Keratinocyte (primary cell): ENCODE measurements around the gene MAG. TPM values are rescaled to one million over a fixed set of nuclear protein-coding genes. Genes with fewer than 3 reads are reported as not detected.

ENCODE experiments used
- DNase-seq: peaks from one replicate; pipeline ENCODE4 v3.0.0-alpha.2; 2011; ENCODE audit warnings: low read depth, missing footprints, low spot score
- FAIRE-seq: peaks from 2 replicates; lab custom pipeline; 2011; peaks lifted over from hg19 to GRCh38; lab: Jason Lieb, UNC
- H2AFZ ChIP-seq: 2 replicates; pipeline ENCODE4 v1.6.0; 2012; ENCODE audit warnings: low read length, control low read depth, inconsistent platforms; ENCODE audit not compliant: control insufficient read depth
- H3K27ac ChIP-seq: 2 replicates; pipeline ENCODE4 v1.5.1; 2011; ENCODE audit warnings: low read length; ENCODE audit not compliant: control insufficient read depth, insufficient read depth
- H3K27me3 ChIP-seq: 3 replicates; pipeline ENCODE4 v1.6.0; 2011; ENCODE audit warnings: low read length; ENCODE audit not compliant: control insufficient read depth, insufficient read depth; ENCODE audit errors: extremely low read depth
- H3K36me3 ChIP-seq, 2 experiments: 2 replicates in 1 of 2; 3 replicates in 1 of 2; pipeline ENCODE4 v1.5.1; 2011; ENCODE audit warnings: low read length in 2 of 2, mild to moderate bottlenecking in 1 of 2; ENCODE audit not compliant: control insufficient read depth in 2 of 2, insufficient read depth in 2 of 2; ENCODE audit errors: extremely low read depth in 1 of 2
- H3K4me1 ChIP-seq: 3 replicates; pipeline ENCODE4 v1.5.1; 2011; ENCODE audit warnings: low read length; ENCODE audit not compliant: control insufficient read depth, insufficient read depth; ENCODE audit errors: extremely low read depth
- H3K4me2 ChIP-seq: 3 replicates; pipeline ENCODE4 v1.6.0; 2011; ENCODE audit warnings: low read depth, low read length; ENCODE audit not compliant: control insufficient read depth, insufficient read depth; ENCODE audit errors: extremely low read depth
- H3K4me3 ChIP-seq, 3 experiments: fragments of 200-600 bp in 1 of 3; sonication (generic) in 1 of 3; 2 replicates in 2 of 3; 3 replicates in 1 of 3; pipeline ENCODE4 v1.5.1; 2011 to 2016; ENCODE audit warnings: low read length in 3 of 3, mild to moderate bottlenecking in 3 of 3, control low read depth in 2 of 3, inconsistent platforms in 1 of 3, low read depth in 1 of 3, mixed read lengths in 1 of 3, mixed run types in 1 of 3, moderate library complexity in 1 of 3; ENCODE audit not compliant: control insufficient read depth in 2 of 3, insufficient read depth in 2 of 3; ENCODE audit errors: extremely low read depth in 1 of 3
- H3K79me2 ChIP-seq: 2 replicates; pipeline ENCODE4 v1.6.0; 2012; ENCODE audit warnings: low read length; ENCODE audit not compliant: control insufficient read depth, insufficient read depth
- H3K9ac ChIP-seq: 3 replicates; pipeline ENCODE4 v1.6.0; 2011; ENCODE audit warnings: low read length; ENCODE audit not compliant: control insufficient read depth, insufficient read depth; ENCODE audit errors: extremely low read depth
- H3K9me1 ChIP-seq: 3 replicates; pipeline ENCODE4 v1.6.0; 2011; ENCODE audit warnings: low read length; ENCODE audit not compliant: control insufficient read depth, insufficient read depth; ENCODE audit errors: extremely low read depth
- H3K9me3 ChIP-seq: 2 replicates; pipeline ENCODE4 v1.5.1; 2012; ENCODE audit warnings: low read depth, low read length; ENCODE audit not compliant: control insufficient read depth
- H4K20me1 ChIP-seq: 3 replicates; pipeline ENCODE4 v1.6.0; 2011; ENCODE audit warnings: low read length; ENCODE audit not compliant: control insufficient read depth, insufficient read depth; ENCODE audit errors: extremely low read depth
- EZH2 ChIP-seq: IDR thresholded peaks from one replicate; pipeline ENCODE4 v1.6.1; 2012; ENCODE audit warnings: inconsistent platforms, mild to moderate bottlenecking, low read length, moderate library complexity
- dilution Hi-C: fragments of 300-500 bp; cut with MboI; formaldehyde crosslinking; loops from one replicate; pipeline ENCODE4 v1.7.0; 2020; ENCODE audit warnings: low sequenced_read_pairs; ENCODE audit not compliant: extremely low pct_ligation_motif_present
- polyA plus RNA-seq, 5 experiments: library from polyadenylated mRNA; depleted of rRNA in 3 of 5; stranded (reverse) in 3 of 5; stranded (forward) in 1 of 5; unstranded in 1 of 5; fragments of >200 nt; gene quantifications; 1 replicate in 1 of 5; 2 replicates in 3 of 5; 3 replicates in 1 of 5; pipeline versions ENCODE4 v1.2.1 to v1.2.3, GENCODE V29; 2011 to 2012; ENCODE audit warnings: missing spikeins in 2 of 5, low read depth in 1 of 5, low replicate concordance in 1 of 5
- TF ChIP-seq, protein P1 (sequence below), 3 experiments: IDR thresholded peaks in 1 of 3; conservative IDR thresholded peaks in 1 of 3; optimal IDR thresholded peaks in 1 of 3; 2 replicates in 2 of 3; 3 replicates in 1 of 3; pipeline versions ENCODE3 to v1.5.1; 2011; ENCODE audit warnings: low read length in 3 of 3, mild to moderate bottlenecking in 3 of 3, moderate library complexity in 2 of 3, control low read depth in 1 of 3, inconsistent platforms in 1 of 3; ENCODE audit not compliant: insufficient read depth in 2 of 3; ENCODE audit errors: extremely low read depth in 1 of 3

MAG gene
- polyA plus RNA-seq, 1 donor (not counting 4 experiments of a cell fraction or from before 2014, with no cell fraction given): not detected

DNA sequence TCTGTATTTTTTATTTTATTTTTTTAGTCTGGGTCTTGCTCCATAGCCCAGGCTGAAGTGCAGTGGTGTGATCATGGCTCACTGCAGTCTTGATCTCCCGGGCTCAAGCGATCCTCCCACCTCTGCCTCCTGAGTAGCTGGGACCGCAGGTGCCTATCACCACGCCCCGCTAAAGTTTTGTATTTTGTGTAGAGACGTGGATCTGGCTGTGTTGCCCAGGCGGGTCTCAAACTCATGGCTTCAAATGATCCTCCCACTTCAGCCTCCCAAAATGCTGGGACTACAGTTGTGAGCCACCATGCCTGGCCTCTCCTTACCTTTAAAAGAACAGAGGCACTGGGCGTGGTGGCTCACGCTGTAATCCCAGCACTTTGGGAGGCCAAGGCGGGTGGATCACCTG is 4.2 kb upstream of the MAG start:
- no peak overlapping the region for H3K4me3 ChIP-seq
- FAIRE-seq (no peak), DNase-seq (no peak)
- TF ChIP-seq, protein P1, sequence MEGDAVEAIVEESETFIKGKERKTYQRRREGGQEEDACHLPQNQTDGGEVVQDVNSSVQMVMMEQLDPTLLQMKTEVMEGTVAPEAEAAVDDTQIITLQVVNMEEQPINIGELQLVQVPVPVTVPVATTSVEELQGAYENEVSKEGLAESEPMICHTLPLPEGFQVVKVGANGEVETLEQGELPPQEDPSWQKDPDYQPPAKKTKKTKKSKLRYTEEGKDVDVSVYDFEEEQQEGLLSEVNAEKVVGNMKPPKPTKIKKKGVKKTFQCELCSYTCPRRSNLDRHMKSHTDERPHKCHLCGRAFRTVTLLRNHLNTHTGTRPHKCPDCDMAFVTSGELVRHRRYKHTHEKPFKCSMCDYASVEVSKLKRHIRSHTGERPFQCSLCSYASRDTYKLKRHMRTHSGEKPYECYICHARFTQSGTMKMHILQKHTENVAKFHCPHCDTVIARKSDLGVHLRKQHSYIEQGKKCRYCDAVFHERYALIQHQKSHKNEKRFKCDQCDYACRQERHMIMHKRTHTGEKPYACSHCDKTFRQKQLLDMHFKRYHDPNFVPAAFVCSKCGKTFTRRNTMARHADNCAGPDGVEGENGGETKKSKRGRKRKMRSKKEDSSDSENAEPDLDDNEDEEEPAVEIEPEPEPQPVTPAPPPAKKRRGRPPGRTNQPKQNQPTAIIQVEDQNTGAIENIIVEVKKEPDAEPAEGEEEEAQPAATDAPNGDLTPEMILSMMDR (optimal IDR thresholded peaks at IDR 0.05 in 1 of 3, IDR thresholded peaks at IDR 0.05 in 1 of 3, conservative IDR thresholded peaks at IDR 0.05 in 1 of 3; ENCODE audit: extremely low read depth in 1 of 3, insufficient read depth in 2 of 3, low read length in 3 of 3): no peak
- no peaks in the 10 kb centered on the region for H3K9me3 ChIP-seq
- H3K9me1 ChIP-seq: no peaks in the 10 kb centered on the region
- H3K4me2 ChIP-seq: no peak overlapping the region
- no peak overlapping the region for H3K9ac ChIP-seq
- H3K27ac ChIP-seq: no peak overlapping the region
- H3K27me3 ChIP-seq: peaks cover 36% of the 10 kb centered on the region
- no peaks in the 10 kb centered on the region for H3K79me2 ChIP-seq
- no peaks in the 10 kb centered on the region for H4K20me1 ChIP-seq
- H3K4me1 ChIP-seq: no peaks in the 10 kb centered on the region
- no peak overlapping the region for H2AFZ ChIP-seq
- H3K36me3 ChIP-seq: no peaks in the 10 kb centered on the region
- dilution Hi-C loops: no loop called here

DNA sequence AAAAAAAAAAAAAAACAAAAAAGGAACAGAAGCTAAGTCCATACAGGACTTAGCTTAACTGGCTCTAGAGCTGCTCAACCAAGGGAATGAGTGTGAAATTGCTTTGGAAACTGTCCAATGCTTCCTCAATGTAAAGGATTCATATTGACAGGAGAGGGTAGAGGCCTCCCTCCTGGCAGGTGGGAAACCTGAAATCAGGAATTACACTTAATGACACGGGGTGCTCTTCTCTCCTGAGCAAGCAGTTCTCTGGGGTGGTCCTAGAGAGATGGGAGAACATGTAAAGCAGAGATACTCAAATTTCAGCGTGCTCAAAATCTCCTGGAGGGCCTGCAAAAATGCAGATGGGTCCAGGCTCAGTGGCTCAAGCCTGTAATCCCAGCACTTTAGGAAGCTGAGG is 3.6 kb upstream of the MAG start:
- no peak overlapping the region for H2AFZ ChIP-seq
- no peak overlapping the region for H3K27ac ChIP-seq
- dilution Hi-C loops: no loop called here
- no peaks in the 10 kb centered on the region for H4K20me1 ChIP-seq
- DNase-seq (no peak), FAIRE-seq (no peak)
- no peaks in the 10 kb centered on the region for H3K9me1 ChIP-seq
- no peak overlapping the region for H3K4me2 ChIP-seq
- H3K9ac ChIP-seq: no peak overlapping the region
- no peak for TF ChIP-seq EZH2
- TF ChIP-seq, protein P1 (optimal IDR thresholded peaks at IDR 0.05 in 1 of 3, IDR thresholded peaks at IDR 0.05 in 1 of 3, conservative IDR thresholded peaks at IDR 0.05 in 1 of 3; ENCODE audit: extremely low read depth in 1 of 3, insufficient read depth in 2 of 3, low read length in 3 of 3): no peak
- no peak overlapping the region for H3K4me3 ChIP-seq
- peaks cover 38% of the 10 kb centered on the region for H3K27me3 ChIP-seq
- no peaks in the 10 kb centered on the region for H3K36me3 ChIP-seq
- H3K9me3 ChIP-seq: no peaks in the 10 kb centered on the region
- no peaks in the 10 kb centered on the region for H3K79me2 ChIP-seq
- H3K4me1 ChIP-seq: no peaks in the 10 kb centered on the region
